TTC549 (cell line): Measurements from ENCODE around the gene PGC.

Experiments used
- FAIRE-seq: peaks from 2 replicates; lab custom pipeline; 2012; peaks lifted over from hg19 to GRCh38; lab: Jason Lieb, UNC

The PGC gene

DNA sequence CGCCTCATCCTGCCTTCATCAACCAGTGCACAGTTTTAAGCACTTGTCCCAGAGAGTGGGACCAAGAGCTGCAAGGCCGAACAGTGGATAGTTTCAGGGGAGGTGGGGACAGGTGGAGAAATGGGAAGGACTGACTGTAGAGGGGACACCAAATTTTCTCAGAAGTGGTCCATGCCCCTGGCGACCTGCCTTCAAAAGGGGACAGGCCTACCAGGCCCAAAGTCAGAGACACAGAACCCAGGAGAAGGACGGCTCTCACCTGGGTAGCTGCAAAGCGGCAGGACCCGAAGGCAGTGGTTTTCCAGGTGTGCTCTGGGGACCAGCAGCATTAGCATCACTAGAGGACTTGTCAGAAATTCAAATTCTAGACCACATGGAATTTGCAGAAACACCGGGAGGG, 17.6 kb downstream of the PGC start:
- no peak for FAIRE-seq

DNA sequence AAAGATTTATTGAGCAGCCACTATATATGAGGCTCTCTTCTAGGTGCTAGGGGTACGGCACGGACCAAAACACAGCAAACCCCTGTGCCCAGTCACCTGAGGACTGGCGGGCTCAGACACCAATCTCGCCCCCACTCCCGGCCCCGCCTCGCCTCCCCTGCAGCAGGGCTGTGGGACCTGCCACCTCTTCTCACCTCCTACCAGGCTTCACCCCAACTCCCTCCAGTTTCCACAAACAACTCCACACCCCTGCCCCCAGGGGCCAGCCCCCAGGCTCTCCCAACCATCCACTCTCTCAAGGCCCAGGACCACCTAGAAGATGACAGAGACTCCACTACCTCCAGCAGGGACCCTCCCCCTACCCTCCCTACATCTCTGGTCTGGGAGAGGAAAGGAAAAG, 18.2 kb downstream of the PGC start:
- no peak for FAIRE-seq

DNA sequence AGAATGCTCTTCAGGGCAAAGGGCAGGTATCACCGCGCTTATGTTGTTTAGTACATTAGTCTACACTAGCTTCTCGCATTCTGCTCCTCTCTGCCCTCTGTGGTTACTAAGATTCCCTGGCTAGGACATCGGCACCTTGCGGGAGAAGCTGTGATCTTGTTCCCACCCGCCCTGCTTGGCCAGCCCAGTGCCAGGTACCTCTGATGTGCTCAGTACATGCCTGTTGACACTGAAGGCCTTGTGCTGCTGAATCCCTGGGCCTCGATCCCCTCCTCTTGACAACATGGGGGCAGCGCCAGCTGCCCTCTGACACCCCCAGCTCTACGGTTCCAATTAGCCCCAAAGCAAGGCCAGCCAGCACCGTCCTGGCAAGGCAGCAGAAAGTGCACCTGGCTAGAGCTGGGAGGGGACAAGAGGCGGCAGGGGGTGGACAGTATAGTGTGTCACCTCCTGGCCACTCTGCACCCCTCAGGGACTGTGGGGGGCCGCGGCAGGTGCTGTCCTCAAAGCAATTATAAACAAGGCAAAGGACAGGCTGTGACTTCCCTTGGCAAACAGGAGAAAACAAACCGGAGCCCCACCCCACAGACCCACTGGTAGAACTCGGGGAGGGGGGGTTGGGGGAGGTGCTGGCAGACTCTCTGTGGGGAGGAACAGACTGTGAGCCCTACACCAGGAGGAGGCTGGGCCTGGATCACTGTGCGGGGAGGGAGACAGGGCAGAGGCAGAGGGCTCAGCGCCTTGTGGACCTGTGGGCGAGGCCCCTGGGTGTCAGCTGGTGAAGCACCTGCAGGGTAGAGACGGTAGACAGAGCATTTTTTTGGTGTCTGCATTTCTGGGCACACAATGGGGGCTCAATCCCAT, 18.9 kb downstream of the PGC start:
- no peak for FAIRE-seq

DNA sequence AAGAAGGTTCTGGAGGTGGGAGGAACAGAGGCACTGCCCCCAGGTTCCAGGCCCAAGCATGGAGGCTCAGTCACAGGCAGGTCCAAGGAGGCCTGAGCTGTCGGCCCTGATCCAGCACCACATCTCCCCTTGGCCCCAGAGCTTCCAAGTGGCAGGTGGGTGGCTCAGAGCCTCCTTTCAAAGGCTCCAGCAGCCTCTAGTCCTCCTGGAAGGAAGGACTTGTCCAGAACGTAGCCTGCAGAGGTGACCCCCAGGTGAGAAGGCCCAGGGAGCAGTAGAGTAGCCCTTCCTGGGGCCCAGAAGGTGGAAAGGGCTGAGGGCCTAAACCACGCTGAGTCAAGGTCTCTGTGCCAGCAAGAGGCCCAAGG, 19.5 kb downstream of the PGC start:
- no peak for FAIRE-seq

DNA sequence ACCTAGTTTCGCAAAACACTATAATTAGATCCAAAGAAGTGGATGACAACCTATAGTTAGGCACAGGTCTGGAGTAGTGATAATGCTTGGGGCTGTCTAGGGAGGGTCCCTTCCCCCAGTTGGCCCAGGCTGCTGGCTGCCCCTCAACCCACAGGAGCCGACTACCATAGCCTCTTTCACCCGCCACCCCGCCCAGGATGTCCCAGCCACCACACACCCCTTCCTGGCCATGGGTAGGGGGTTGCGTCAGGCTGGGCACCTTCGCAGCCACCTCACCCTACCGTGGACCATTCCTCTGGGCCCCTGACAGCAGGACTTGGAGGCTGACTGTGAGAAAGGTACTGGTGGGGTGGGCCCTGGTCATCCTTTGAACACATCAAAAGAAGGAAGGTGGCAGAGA, 20.3 kb downstream of the PGC start:
- FAIRE-seq: no peak

DNA sequence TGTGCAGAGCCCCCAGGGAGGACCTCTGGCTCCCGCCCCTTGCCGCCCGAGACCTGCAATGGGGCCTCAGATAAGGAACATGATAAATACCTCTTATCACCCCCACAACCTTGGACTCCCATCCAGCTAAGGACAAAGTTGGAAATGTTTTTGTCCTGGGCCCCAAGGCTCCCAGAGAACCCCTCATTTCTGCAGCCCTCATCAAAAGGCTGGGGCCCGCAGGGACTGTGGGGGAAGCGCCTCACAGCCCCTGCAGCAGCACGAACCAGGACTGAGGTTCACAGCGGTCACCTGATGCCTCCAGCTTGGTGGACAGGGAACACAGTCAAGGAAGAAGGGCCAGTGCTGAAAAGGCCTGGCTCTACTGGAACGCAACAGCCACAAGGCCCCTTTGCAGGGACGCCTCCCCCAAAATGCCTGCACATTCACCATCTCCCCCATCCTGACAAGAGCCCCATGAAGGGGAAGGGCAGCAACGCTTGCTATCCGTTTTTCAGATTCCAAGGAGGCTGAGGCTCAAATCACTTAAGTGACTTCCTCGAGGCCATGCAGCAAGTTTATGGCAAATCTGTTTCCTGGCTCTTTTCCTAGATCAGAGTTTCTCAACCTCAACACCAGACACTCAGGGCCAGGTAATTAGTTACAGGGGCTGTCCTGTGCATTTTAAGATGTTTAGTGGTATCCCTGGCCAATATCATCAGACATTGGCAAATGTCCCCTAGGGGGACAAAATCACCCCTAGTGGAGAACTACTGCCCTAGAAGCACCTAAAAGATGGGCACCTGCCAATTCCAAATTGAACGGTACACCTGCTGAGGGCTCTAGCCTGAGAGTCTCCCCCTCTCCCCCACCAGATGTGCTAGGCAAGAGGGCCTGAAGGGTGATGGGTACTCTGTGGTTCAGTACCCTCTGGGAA, 22.4 kb downstream of the PGC start:
- FAIRE-seq: no peak

DNA sequence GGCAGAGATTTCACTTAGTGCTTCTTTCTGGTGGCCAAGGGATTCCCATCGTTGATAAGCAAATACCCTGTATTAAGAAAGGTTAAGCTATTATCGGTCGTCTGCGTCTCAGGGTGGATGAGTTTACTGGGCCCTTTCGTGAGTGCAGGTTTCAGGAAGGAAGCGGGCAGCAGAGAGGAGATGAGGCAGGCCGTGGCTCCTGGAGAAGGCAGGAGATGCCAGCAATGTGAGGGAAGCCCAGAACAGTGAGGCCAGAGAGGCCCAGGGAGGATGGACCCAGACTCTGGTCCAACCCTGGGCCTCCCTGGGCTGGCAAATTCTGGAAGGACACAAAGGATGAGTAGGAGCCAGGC, 23.0 kb downstream of the PGC start:
- FAIRE-seq: no peak

DNA sequence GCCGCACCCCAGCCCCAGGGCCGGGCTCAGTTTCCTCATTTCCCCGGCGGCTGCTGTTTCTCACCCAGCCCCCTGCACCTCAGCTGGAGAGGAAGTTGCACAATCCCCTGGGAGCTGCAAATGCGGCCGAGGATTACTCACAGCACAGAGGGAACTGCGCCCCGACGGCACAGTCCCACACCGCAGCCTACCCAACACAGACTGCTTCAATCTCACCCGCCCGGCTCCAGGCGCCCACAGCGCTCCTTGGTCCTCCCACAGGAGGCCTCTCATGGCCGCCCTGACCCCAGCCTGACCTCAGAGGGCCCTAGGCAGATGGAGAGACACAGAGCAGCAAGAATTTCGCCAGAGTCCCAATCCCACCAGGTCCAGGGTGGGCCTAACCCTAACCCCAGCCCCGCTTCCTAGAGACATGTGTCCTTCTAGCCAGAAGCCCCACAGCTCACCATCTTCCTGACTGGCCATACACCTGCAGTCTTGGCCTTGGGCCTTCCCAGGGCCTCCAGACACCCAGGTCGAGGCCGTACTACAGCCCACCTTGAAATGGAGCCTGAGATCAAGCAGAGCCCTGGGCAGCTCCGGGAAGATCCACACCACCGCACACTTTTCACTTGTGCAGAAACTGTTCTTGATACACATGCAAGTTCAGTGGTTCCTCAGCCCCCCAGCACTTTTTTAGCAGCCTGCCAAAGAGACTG, 23.5 kb downstream of the PGC start:
- FAIRE-seq: no peak

DNA sequence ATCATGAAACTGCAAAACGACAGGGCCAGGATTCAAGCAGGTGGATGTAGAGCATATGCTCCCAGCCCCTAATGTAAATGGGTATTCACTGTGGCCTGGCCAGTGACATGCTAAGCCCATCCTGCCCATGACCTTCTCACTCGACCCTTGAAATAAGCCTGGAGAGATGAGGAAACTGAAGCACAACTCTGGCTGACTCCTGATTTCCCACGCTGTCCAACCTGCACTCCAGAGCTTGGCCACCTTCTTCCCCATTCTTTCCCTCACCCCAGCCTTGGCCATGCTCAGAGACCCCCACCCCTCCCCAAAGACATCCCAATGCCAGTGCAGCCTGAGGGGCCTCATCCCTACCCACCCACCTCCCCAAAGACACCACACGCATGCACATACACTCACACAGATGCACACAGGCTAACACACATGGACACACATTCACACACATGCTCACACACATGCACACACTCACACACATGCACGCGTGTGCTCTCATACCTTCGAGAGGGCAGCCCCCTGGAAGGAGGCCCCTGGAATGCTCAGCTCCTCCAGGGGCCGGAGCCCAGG, 24.1 kb downstream of the PGC start:
- FAIRE-seq: no peak

DNA sequence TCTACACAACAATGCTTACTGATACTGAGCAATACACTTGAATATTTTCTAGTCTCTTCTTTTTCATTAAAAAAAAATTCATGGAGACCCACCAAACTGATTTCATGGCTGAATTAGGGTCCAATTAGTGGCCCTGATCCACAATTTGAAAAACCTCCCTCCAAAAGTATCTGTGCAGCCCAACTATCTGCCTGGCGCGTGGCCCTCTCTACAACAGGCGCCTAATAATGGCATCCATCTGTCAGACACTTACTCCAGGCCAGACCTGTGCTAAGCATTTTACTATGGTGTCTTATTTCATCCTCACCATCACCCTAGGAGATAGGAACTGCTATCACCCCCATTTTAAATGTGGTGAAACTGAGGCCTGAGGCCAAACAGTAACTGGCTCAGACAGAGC, 25.8 kb downstream of the PGC start:
- no peak for FAIRE-seq

DNA sequence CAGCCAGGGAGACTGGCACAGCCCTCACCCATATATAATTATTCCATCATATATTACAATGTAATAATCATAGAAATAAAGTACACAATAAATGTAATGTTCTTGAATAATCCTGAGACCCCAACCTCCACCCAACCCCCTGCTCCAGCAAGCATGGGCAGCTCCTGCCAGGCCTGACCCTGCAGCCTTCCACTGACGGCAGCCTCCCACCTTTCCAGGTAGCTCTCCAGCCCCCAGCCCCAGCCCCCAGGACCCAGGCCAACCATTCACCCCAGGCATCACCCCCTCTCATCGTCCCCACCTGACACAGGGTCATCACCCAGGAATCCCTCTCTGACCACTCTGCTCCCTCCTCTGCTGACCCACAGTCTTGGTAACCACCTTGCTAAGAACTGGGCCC, 26.4 kb downstream of the PGC start:
- FAIRE-seq: no peak

DNA sequence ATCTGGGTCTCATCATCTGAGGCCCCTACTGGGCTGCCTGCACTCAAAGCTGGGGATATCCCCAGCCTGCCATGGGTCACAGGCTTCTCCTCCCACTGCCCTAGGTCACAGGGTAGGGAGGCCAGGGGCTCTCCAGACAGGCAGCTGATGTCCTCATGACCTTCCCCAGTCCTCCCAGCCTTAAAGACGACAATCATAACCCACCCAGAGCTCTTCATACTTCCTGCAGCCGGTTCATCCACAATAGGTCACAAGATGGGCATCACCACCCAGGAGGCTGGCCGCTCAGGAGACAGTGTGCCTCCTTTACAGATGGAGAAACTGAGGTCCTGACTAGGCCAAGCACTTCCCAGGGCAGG, 27.0 kb downstream of the PGC start:
- no peak for FAIRE-seq

DNA sequence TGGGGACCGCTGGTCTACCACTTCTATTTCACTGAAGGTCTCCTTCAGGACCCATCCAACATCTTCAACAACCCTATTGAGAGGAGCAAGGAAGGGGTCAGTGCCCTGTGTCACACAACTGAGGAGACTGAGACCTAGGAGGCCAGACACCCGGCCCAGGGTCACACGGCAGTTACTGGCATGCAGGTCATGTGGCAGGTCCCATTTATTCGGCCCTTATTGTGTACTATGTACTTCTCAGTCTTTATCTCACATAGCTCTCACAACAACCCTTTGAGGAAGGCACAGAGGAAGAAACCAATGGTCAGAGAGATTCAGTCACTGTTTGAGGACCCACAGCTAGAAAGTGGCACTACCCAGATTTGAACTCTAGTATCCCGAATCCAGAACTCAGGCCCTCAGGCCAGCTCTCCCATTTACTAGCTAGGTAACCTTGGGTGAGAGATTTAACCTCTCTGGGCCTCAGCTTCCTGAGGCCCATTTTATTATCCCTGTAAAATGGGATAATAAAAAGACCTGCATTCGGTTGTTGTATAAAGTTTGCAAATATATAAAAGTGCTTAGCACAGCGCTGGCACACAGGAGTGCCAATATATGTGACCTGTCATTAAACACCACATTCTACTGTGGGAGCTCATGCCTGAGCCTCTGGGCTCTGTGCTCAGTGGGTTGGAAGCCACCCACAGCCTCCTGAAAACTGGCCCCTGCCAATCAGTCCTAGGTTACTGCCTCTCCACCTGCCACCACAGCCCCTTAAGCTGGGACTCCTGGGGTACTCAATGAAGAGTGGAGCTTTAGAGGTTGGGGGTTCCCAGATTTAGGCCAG, 27.5 kb downstream of the PGC start:
- FAIRE-seq: no peak

DNA sequence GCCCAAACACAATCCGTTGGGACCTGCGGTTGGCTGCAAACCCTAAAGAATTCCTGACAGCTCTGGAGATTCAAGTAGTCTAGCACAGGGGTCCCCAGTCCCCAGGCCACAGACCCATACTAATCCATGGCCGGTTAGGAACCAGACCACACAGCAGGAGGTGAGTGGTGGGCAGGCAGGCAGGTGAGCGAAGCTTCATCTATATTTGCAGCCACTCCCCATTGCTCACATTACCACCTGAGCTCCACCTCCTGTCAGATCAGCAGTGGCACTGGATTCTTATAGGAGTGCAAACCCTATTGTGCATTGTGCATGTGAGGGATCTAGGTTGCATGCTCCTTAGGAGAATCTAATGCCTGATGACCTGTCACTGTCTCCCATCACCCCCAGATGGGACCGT, 28.4 kb downstream of the PGC start:
- no peak for FAIRE-seq

DNA sequence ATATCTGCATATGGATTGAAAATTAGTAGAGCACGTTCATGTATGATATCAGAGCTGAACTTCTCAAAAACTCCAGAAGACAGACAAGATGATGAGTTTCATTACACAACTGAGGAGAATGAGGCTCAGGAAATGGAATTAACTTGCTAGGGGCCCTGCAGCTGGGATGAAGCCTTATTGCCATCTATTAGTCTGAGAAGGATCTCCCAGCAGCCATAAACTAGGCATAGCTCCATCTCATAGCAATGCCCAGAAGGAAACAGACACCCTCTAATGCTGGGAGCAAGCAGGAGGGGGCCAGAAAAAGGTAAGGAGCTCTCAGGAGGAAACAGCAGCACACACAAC, 29.8 kb downstream of the PGC start:
- no peak for FAIRE-seq

DNA sequence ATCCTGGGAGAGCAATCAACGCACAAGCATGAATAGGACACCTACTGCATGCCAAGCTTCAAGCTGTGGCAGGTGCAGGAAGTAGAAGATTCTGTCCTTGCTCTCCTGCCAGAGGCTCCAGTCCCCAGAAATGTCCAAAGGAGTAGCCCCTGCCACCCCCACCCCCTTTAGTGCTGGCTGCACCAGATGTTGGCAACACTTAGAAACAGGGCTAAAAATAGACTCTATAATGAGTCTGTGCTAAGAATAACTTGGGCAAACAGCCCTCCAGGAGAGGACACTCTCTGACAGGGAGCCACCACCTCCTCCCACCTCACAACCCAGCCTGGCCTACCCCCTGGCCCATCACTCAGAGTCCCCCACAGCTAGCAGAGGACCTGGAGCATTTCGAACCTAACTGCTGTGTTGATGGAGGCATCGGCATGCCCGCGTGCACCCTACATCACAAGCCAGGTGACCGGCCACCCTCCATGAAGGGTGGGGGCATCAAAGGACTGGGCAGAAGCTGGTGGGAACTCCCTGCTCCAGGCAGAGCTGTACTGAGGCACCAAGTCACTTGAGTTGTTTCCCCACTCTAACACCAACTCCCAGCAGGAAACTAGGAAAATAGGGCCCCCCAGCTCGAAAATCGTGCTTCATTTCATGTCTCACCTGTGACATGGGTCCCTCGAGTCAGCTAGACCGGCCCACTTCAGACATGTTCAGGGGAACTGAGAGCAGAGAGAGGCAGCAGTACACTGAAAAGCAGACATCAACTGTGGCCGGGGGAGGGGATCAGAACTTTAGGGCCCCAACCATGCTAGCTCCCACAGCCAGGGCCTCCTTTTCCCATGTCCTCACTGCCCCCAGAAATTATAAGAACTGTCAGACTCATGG, 30.4 kb downstream of the PGC start:
- no peak for FAIRE-seq

DNA sequence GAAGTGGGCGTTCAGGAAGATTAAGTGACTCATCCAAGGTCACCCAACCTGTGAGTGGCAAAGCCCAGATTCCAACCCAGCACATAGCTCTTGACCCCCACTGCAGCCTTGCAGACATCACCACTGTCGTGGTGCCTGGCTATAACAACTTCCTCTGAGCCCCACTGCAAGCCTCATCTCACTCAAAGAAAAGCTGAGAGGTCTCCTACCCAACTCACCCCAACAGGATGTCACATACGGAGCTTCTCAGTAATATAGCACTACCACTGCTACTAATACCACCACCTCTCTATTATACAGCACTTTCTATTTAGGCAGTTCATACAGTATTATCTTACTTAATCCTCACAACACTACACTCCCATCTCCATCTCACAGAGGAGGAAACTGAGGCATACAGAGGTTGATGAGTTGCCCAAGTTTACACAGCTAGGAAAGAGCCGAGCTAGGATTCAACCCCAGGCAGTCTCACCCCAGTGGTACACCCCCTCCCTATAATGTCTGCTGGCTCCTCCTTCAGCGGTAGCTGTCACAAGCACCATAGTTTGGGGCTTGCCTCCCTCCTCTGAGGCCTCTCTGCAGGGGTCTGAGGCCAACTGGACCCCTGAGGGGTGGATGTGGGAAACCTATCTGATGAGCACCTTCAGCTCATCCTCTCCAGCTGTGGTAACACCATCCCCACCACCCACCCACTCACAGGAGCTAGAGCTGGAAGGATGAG, 31.2 kb downstream of the PGC start:
- FAIRE-seq: no peak

DNA sequence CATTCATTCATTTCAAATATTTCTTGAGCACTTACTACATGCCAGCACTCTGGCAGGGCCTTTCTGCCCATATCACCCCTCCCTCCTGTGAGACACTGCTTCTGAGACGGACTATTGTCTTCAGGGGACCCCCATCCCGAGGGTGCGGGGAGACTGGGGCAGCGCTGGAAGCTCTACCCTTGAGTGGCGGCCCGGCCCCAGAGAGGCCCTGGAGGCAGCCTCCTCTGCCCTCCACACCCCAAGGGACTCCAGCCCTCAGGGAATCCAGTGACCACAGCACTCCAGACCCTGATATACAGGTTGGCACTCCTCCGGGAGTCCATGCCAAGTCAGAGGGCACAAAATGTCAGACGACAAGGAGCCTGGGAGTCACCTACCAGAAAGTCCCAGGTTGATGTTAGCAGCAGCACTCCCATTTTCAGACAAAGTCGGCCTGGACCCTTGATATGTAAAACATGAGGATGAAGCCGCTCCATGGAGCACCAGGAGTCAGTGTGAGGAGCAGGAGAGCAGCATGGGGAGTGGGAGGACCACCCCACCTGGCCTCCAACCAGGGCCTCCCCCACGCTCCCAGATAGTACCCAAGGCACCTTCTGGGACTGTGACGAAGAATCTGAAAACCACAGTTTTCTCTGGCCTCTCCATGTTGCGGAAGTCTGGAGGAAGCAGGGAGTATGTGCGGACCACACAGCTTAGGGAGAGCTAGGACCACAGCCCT, 32.5 kb downstream of the PGC start:
- FAIRE-seq: no peak

DNA sequence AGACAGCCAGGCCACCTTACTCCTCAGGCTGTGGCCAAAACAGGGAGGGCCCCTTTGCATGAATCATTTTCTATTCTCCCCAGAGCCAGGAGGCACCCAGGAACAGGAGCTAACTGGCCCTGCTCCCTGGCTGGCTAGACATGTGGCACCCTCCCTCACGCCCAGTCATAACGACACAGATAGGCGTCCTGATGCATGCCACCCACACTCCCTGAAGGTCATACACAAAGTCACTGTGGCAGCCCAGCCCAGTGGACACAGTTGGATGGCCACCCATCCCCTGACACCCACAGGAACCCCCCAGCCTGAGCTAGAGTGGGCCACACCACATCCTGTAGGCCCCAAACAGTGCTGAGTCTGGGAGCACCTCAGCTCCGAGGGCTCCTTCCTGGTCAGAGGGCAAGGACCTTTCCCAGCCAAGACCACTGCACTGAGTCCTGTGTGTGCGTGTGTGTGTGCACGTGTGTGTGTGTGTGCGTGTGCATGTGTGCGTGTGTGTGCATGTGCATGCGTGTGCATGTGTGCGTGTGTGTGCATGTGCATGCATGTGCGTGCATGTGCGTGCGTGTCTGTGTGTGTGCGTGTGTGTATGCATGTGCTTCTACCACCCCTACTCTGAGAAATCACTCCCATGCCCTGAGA, 33.4 kb downstream of the PGC start:
- FAIRE-seq: no peak
